ENCODE data around the gene CD36.
A peak's percentile ranks its signal among the peaks of the same experiment; 100 is the strongest.

The CD36 gene

GRCh38 chr7:80707318-80707717, 68.9 kb downstream of the CD36 start:
- DNase-seq, result no peak

GRCh38 chr7:80708123-80708522, 69.7 kb downstream of the CD36 start:
- peak; percentile 93 for DNase-seq

GRCh38 chr7:80711531-80711930, 73.1 kb downstream of the CD36 start:
- peak; percentile 54 for DNase-seq

GRCh38 chr7:80719261-80719660, 80.8 kb downstream of the CD36 start:
- DNase-seq, result no peak

- no peak for DNase-seq
Measured at GRCh38 chr7:80720146-80720545, 81.7 kb downstream of the CD36 start.

- peak; percentile 88 for DNase-seq
Measured at GRCh38 chr7:80721883-80722615, 83.6 kb downstream of the CD36 start.

GRCh38 chr7:80722616-80723195, 84.3 kb downstream of the CD36 start:
- no peak for DNase-seq

- DNase-seq, result no peak
Measured at GRCh38 chr7:80724249-80724871, 85.9 kb downstream of the CD36 start.

- DNase-seq, result peak; percentile 43
Measured at GRCh38 chr7:80725181-80725611, 86.8 kb downstream of the CD36 start.
